PC-9 (cell line): ENCODE results near the gene TRAPPC12. TPM values are rescaled to one million over a fixed set of nuclear protein-coding genes. Genes with fewer than 3 reads are reported as not detected.

Source experiments
- BruUV-seq: library from RNA; stranded (reverse); fragments of 400-500 nt; replicated peaks from 2 replicates; lab custom pipeline; 2021; lab: Mats Ljungman, UMichigan
- CTCF ChIA-PET: fragments of 300-600 bp; sonication (Branson Sonifier 250); formaldehyde crosslinking; loops from one replicate; lab custom pipeline; 2022; ENCODE audit warnings: antibody characterized with exemption; lab: Charles Lee
- POLR2A ChIA-PET: fragments of 300-600 bp; sonication (Branson Sonifier 250); formaldehyde crosslinking; loops from one replicate; lab custom pipeline; 2022; ENCODE audit warnings: antibody characterized with exemption; ENCODE audit not compliant: unreplicated experiment; lab: Charles Lee
- DNase-seq, 2 experiments: peaks; one replicate each; pipeline versions ENCODE4 v3.0.0 to v3.0.0-alpha.2; 2015 to 2022; ENCODE audit warnings: mixed read lengths in 1 of 2
- H2AFZ ChIP-seq: fragments of 200-600 bp; sonication (generic); 2 replicates; pipeline ENCODE4 v1.8.1; 2017; ENCODE audit warnings: antibody characterized with exemption
- H3F3A ChIP-seq: fragments of 200-600 bp; sonication (generic); 2 replicates; pipeline ENCODE4 v1.8.1; 2017; ENCODE audit warnings: antibody characterized with exemption, mild to moderate bottlenecking, low read depth; ENCODE audit not compliant: insufficient read depth
- H3K27ac ChIP-seq: fragments of 200-600 bp; sonication (generic); 2 replicates; pipeline ENCODE4 v1.6.1; 2016; ENCODE audit warnings: mixed run types
- H3K27me3 ChIP-seq: fragments of 200-600 bp; sonication (generic); 2 replicates; pipeline ENCODE4 v1.6.1; 2016; ENCODE audit warnings: low read depth, mixed run types; ENCODE audit not compliant: insufficient read depth
- H3K36me3 ChIP-seq: fragments of 200-600 bp; sonication (generic); 2 replicates; pipeline ENCODE4 v1.6.1; 2016; ENCODE audit warnings: low read depth, mixed run types
- H3K4me1 ChIP-seq: fragments of 200-600 bp; sonication (generic); replicated peaks from 2 replicates; pipeline ENCODE4 v1.6.1; 2016; ENCODE audit warnings: mixed run types; ENCODE audit not compliant: insufficient read depth
- H3K4me2 ChIP-seq: fragments of 200-600 bp; sonication (generic); 2 replicates; pipeline ENCODE4 v1.6.1; 2017; ENCODE audit warnings: mixed run types
- H3K4me3 ChIP-seq: fragments of 200-600 bp; sonication (generic); 2 replicates; pipeline ENCODE4 v1.6.1; 2016; ENCODE audit warnings: mixed run types
- H3K79me2 ChIP-seq: fragments of 200-600 bp; sonication (generic); 2 replicates; pipeline ENCODE4 v1.6.1; 2017; ENCODE audit warnings: low read depth, mixed run types
- H3K9me2 ChIP-seq: fragments of 200-600 bp; sonication (generic); 2 replicates; pipeline ENCODE4 v1.8.1; 2017; ENCODE audit warnings: mild to moderate bottlenecking; ENCODE audit not compliant: insufficient read depth
- H3K9me3 ChIP-seq: fragments of 200-600 bp; sonication (generic); 2 replicates; pipeline ENCODE4 v1.8.1; 2016; ENCODE audit warnings: low read depth; ENCODE audit not compliant: insufficient read depth
- H4K20me1 ChIP-seq: fragments of 200-600 bp; sonication (generic); 2 replicates; pipeline ENCODE4 v1.8.1; 2017; ENCODE audit not compliant: insufficient read depth
- CTCF ChIP-seq: fragments of 200-600 bp; sonication (generic); conservative IDR thresholded peaks from 2 replicates; pipeline ENCODE4 v1.6.1; 2017; ENCODE audit warnings: mixed run types, antibody characterized with exemption, mild to moderate bottlenecking, moderate library complexity
- EZH2 ChIP-seq: fragments of 200-600 bp; sonication (generic); IDR thresholded peaks from 2 replicates; pipeline ENCODE4 v1.8.0; 2017; ENCODE audit warnings: antibody characterized with exemption, low read depth
- intact Hi-C: fragments of 100-400 bp; cut with micrococcal nuclease; formaldehyde crosslinking; loops from one replicate; pipeline ENCODE4 v1.10.0; 2022; ENCODE audit not compliant: unreplicated experiment
- total RNA-seq: library from RNA; stranded (reverse); gene quantifications from 2 replicates; pipeline ENCODE4 v1.2.3, GENCODE V29; 2021

Gene TRAPPC12
- total RNA-seq, 1 experiment from 2014 or later: 69.3 TPM

DNA sequence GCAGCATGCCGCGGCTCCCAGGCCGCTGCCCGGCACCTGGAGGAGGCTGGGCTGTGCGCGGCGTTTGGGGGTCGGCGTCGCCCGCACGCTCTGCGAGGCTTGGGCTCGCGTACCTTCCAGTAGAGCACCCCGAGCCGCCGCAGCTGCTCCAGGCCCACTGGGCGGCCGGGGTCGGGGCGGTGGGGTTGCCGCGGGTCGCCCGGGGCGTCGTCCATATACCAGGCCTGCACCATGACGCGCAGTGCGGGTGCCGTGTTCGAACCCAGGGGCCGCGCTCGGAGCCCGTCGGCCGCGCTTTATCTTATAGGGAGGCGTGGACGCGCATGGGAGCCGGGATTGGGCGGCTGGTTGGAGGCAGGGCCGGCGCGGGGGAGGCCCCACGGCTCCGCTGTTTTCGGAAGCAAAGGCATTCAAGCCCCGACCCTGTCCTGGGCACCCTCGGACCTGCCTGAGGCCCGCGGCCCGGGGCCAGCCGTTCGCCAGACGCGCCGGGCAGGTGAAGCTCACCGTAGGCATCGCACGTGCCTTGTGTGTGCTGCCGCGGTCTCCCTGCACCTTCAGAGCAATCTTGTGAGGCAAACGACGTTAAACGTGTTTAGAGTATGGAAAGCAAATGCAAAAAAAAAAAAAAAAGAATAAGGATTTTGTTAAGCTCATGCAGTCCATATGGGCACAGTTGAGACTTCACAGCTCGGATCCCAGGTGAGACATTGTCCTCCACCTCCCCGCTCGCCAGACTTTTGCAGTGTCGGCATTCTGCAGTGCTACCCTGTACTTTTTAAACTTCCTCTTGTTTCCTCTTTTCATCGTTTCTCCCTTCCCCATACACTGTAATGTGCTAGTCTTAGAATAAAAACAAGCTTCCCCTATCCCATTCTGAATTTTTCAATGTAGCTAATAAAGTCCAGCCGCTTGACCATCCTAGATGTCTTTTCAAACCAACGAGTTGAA lies 140.0 kb downstream of the TRAPPC12 start, which contains the start of gene ADI1:
Gene ADI1 (minus strand): TSS at position 277 of the 951 bp plus-strand sequence. CDS start 44 bp downstream, at position 233.
- TF ChIP-seq EZH2 (no peak), CTCF (no peak)
- no peaks in the 10 kb centered on the region for H3K27me3 ChIP-seq
- peaks cover 7% of the 10 kb centered on the region; the same call in 1 of the 2 replicates for H3F3A ChIP-seq
- TSS peak; percentile 69 for BruUV-seq
- H3K27ac ChIP-seq: peak within 1 kb of the TSS; percentile 85
- H3K9me3 ChIP-seq: no peaks in the 10 kb centered on the region
- POLR2A ChIA-PET: interaction anchor here (0.6 kb wide), 1 partner anchor 39 kb away, joined by 9 read pairs; no protein-coding TSS in a partner anchor
- H4K20me1 ChIP-seq: no peaks in the 10 kb centered on the region
- CTCF ChIA-PET: interaction anchor here (0.6 to 0.7 kb wide), 2 partner anchors 67 to 1446 kb away, joined by 3 to 9 read pairs; no protein-coding TSS in a partner anchor
- no peaks in the 10 kb centered on the region for H3K9me2 ChIP-seq
- DNase-seq: peak; percentile 68 to 80
- H3K4me2 ChIP-seq: peak within 1 kb of the TSS; percentile 83
- peak within 1 kb of the TSS; percentile 95 for H2AFZ ChIP-seq
- H3K79me2 ChIP-seq: peaks cover 38% of the 10 kb centered on the region
- peaks cover 4% of the 10 kb centered on the region; the same call in 1 of the 2 replicates for H3K36me3 ChIP-seq
- peak within 1 kb of the TSS; percentile 95 for H3K4me3 ChIP-seq
- intact Hi-C loops: loop anchor here (1.0 to 5.0 kb wide), 3 partner anchors 17 to 137 kb away; partner anchors contain the start of gene RNASEH1
- H3K4me1 ChIP-seq: peaks cover 27% of the 10 kb centered on the region

- no TSS peak for BruUV-seq
- Histone ChIP-seq H3K4me3 (peak overlapping the region; percentile 95; the same call in 1 of the 2 replicates), H3K79me2 (peaks cover 38% of the 10 kb centered on the region), H3K4me1 (peaks cover 27% of the 10 kb centered on the region), H3K27me3 (no peaks in the 10 kb centered on the region), H3K9me2 (no peaks in the 10 kb centered on the region), H4K20me1 (no peaks in the 10 kb centered on the region), H3K27ac (no peak overlapping the region), H3K36me3 (peaks cover 4% of the 10 kb centered on the region; the same call in 1 of the 2 replicates), H2AFZ (no peak overlapping the region), H3K4me2 (peak overlapping the region; percentile 83), H3K9me3 (no peaks in the 10 kb centered on the region), H3F3A (peaks cover 13% of the 10 kb centered on the region; the same call in 1 of the 2 replicates)
- DNase-seq: no peak
- CTCF ChIA-PET: no interaction called here
- no peak for TF ChIP-seq CTCF
- TF ChIP-seq EZH2: no peak
- POLR2A ChIA-PET: no interaction called here
- intact Hi-C loops: no loop called here
These were observed 141.1 kb downstream of the TRAPPC12 start for GRCh38 chr2:3520591-3520990.

DNA sequence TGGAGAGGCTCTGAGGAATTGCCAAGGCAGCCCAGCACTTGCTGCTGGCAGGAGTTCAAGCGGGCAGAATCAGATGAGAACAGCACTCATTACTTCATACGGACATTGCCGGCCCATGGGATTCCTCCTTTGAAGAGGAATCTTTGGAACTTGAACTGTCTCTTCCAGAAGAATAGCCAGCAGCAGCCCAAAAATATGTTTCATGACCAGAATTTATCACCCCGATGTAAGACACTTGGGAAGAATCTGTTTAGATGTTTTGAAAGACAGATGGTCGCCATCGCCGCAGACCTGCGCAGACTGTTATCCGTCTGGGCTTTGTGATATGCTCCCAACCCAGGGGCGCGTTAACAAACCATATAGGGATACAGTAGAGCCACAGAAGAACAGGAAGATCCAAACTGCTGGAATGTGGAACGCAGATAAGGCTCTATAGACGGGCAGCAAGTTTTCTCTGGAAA lies 143.5 kb downstream of the TRAPPC12 start:
- no TSS peak for BruUV-seq
- Histone ChIP-seq H2AFZ (no peak overlapping the region), H3F3A (peaks cover 23% of the 10 kb centered on the region; the same call in 1 of the 2 replicates), H3K4me1 (peaks cover 27% of the 10 kb centered on the region), H3K79me2 (peaks cover 18% of the 10 kb centered on the region), H3K9me3 (no peaks in the 10 kb centered on the region), H3K27ac (peak overlapping the region; percentile 38; the same call in 1 of the 2 replicates), H4K20me1 (no peaks in the 10 kb centered on the region), H3K4me2 (no peak overlapping the region), H3K4me3 (no peak overlapping the region), H3K36me3 (no peaks in the 10 kb centered on the region), H3K9me2 (no peaks in the 10 kb centered on the region), H3K27me3 (no peaks in the 10 kb centered on the region)
- DNase-seq: no peak
- TF ChIP-seq EZH2 (no peak), CTCF (no peak)
- CTCF ChIA-PET: no interaction called here
- POLR2A ChIA-PET: no interaction called here
- intact Hi-C loops: no loop called here
